NOMO-1 treated with dmso at 0.1 percent for 144 hours (cell line): ENCODE measurements around the gene ABLIM2.

ENCODE experiments used
- DNase-seq: peaks from one replicate; lab custom pipeline; 2025; ENCODE audit not compliant: unreplicated experiment; lab: John Stamatoyannopoulos, UW

Gene ABLIM2

GRCh38 chr4:8123389-8123788 is 35.2 kb downstream of the ABLIM2 start:
- no peak for DNase-seq

- DNase-seq = no peak
These were observed 35.9 kb downstream of the ABLIM2 start for GRCh38 chr4:8122746-8123145.

GRCh38 chr4:8121292-8122015 is 37.2 kb downstream of the ABLIM2 start:
- DNase-seq = no peak

GRCh38 chr4:8120501-8120900 is 38.1 kb downstream of the ABLIM2 start:
- DNase-seq = no peak

GRCh38 chr4:8119877-8120276 is 38.7 kb downstream of the ABLIM2 start:
- DNase-seq = no peak

GRCh38 chr4:8118531-8118930 is 40.1 kb downstream of the ABLIM2 start:
- no peak for DNase-seq

GRCh38 chr4:8118035-8118434 is 40.6 kb downstream of the ABLIM2 start:
- no peak for DNase-seq

- DNase-seq = no peak
These were observed 41.3 kb downstream of the ABLIM2 start for GRCh38 chr4:8117278-8117682.

GRCh38 chr4:8115916-8116315 is 42.7 kb downstream of the ABLIM2 start:
- no peak for DNase-seq

- no peak for DNase-seq
These were observed 43.5 kb downstream of the ABLIM2 start for GRCh38 chr4:8115203-8115520.

GRCh38 chr4:8114456-8115202 is 44.0 kb downstream of the ABLIM2 start:
- no peak for DNase-seq

- no peak for DNase-seq
These were observed 44.8 kb downstream of the ABLIM2 start for GRCh38 chr4:8113611-8114377.

- no peak for DNase-seq
These were observed 45.9 kb downstream of the ABLIM2 start for GRCh38 chr4:8112672-8113071.

GRCh38 chr4:8112036-8112576 is 46.5 kb downstream of the ABLIM2 start:
- no peak for DNase-seq

GRCh38 chr4:8110071-8110986 is 48.3 kb downstream of the ABLIM2 start:
- DNase-seq = no peak

- DNase-seq = no peak
These were observed 49.1 kb downstream of the ABLIM2 start for GRCh38 chr4:8109406-8110065.

GRCh38 chr4:8108991-8109390 is 49.6 kb downstream of the ABLIM2 start:
- no peak for DNase-seq

GRCh38 chr4:8108261-8108660 is 50.4 kb downstream of the ABLIM2 start:
- no peak for DNase-seq

- no peak for DNase-seq
These were observed 51.4 kb downstream of the ABLIM2 start for GRCh38 chr4:8107146-8107657.

- DNase-seq = no peak
These were observed 52.1 kb downstream of the ABLIM2 start for GRCh38 chr4:8106451-8107025.
